Endothelial cell of umbilical vein (primary cell): ENCODE measurements around the gene DPH7. TPM values are rescaled to one million over a fixed set of nuclear protein-coding genes. Genes with fewer than 3 reads are reported as not detected.

Source experiments
- BruUV-seq: library from RNA; stranded (reverse); fragments of 400-500 nt; replicated peaks from 2 replicates; lab custom pipeline; 2021; lab: Mats Ljungman, UMichigan
- CTCF ChIA-PET: fragments of 300-600, 350-600 bp; sonication (Branson Sonifier 250); formaldehyde crosslinking; loops from one replicate; lab custom pipeline; 2021; ENCODE audit warnings: antibody characterized with exemption, inconsistent platforms; lab: Charles Lee
- POLR2A ChIA-PET: fragments of 300-600, 350-600 bp; sonication (Branson Sonifier 250); formaldehyde crosslinking; loops from one replicate; lab custom pipeline; 2021; ENCODE audit warnings: antibody characterized with exemption, inconsistent platforms; lab: Charles Lee
- DNase-seq: peaks from one replicate; pipeline ENCODE4 v3.0.0-alpha.2; 2011; ENCODE audit warnings: low read depth, low spot score
- FAIRE-seq: peaks from 2 replicates; lab custom pipeline; 2011; peaks lifted over from hg19 to GRCh38; lab: Jason Lieb, UNC
- H2AFZ ChIP-seq: 2 replicates; pipeline ENCODE4 v1.6.0; 2012; ENCODE audit warnings: low read depth, low read length, control low read depth, inconsistent platforms
- H3K27ac ChIP-seq: 2 replicates; pipeline ENCODE4 v1.5.1; 2011; ENCODE audit warnings: low read depth, mild to moderate bottlenecking, control low read depth, low read length, moderate library complexity; ENCODE audit not compliant: insufficient read depth
- H3K27me3 ChIP-seq, 2 experiments: 2 replicates each; pipeline versions ENCODE4 v1.6.0 to v1.6.1; 2011; ENCODE audit warnings: low read length in 2 of 2, mixed read lengths in 1 of 2; ENCODE audit not compliant: control insufficient read depth in 2 of 2, insufficient read depth in 2 of 2
- H3K36me3 ChIP-seq, 2 experiments: 2 replicates in 1 of 2; 3 replicates in 1 of 2; pipeline ENCODE4 v1.5.1; 2011; ENCODE audit warnings: low read length in 2 of 2, mild to moderate bottlenecking in 1 of 2, moderate library complexity in 1 of 2; ENCODE audit not compliant: control insufficient read depth in 2 of 2, insufficient read depth in 2 of 2; ENCODE audit errors: extremely low read depth in 1 of 2
- H3K4me1 ChIP-seq: 3 replicates; pipeline ENCODE4 v1.5.1; 2011; ENCODE audit warnings: mild to moderate bottlenecking, low read length; ENCODE audit not compliant: control insufficient read depth, insufficient read depth; ENCODE audit errors: extremely low read depth
- H3K4me2 ChIP-seq: 2 replicates; pipeline ENCODE4 v1.6.1; 2011; ENCODE audit warnings: low read length, control low read depth, mixed read lengths; ENCODE audit not compliant: insufficient read depth
- H3K4me3 ChIP-seq, 3 experiments: fragments of 200-600 bp in 1 of 3; sonication (generic), shearing (Covaris generic) in 1 of 3; replicated peaks in 1 of 3; 2 replicates each; pipeline ENCODE4 v1.5.1; 2011 to 2016; ENCODE audit warnings: control low read depth in 3 of 3, low read length in 3 of 3, mild to moderate bottlenecking in 2 of 3, inconsistent platforms in 1 of 3, low read depth in 1 of 3, moderate library complexity in 1 of 3; ENCODE audit not compliant: insufficient read depth in 1 of 3
- H3K79me2 ChIP-seq: 2 replicates; pipeline ENCODE4 v1.6.0; 2012; ENCODE audit warnings: low read length, inconsistent platforms; ENCODE audit not compliant: control insufficient read depth, insufficient read depth
- H3K9ac ChIP-seq: replicated peaks from 2 replicates; pipeline ENCODE3; 2011; ENCODE audit warnings: low read length, control low read depth; ENCODE audit not compliant: insufficient read depth; ENCODE audit errors: extremely low read depth
- H3K9me1 ChIP-seq: replicated peaks from 3 replicates; pipeline ENCODE4 v1.6.0; 2011; ENCODE audit warnings: mild to moderate bottlenecking, low read length; ENCODE audit not compliant: control insufficient read depth, insufficient read depth; ENCODE audit errors: extremely low read depth
- H3K9me3 ChIP-seq: replicated peaks from 2 replicates; pipeline ENCODE4 v1.5.1; 2012; ENCODE audit warnings: low read length, inconsistent platforms; ENCODE audit not compliant: control insufficient read depth, insufficient read depth
- H4K20me1 ChIP-seq: replicated peaks from 2 replicates; pipeline ENCODE3; 2011; ENCODE audit warnings: mild to moderate bottlenecking, low read length; ENCODE audit not compliant: control insufficient read depth, insufficient read depth; ENCODE audit errors: extremely low read depth
- EZH2 ChIP-seq: IDR thresholded peaks from 2 replicates; pipeline ENCODE4 v1.6.1; 2012; ENCODE audit warnings: borderline replicate concordance, low read depth, mild to moderate bottlenecking, moderate library complexity, low read length, inconsistent platforms; ENCODE audit not compliant: severe bottlenecking
- FOS ChIP-seq: IDR thresholded peaks from 2 replicates; pipeline ENCODE4 v1.6.1; 2011; ENCODE audit warnings: mild to moderate bottlenecking, low read length, moderate library complexity, borderline replicate concordance; ENCODE audit not compliant: insufficient read depth
- GATA2 ChIP-seq: IDR thresholded peaks from 2 replicates; pipeline ENCODE4 v1.7.0; 2011; ENCODE audit warnings: low read depth, mild to moderate bottlenecking, moderate library complexity, mixed read lengths, low read length; ENCODE audit not compliant: insufficient read length, insufficient read depth
- JUN ChIP-seq: IDR thresholded peaks from 2 replicates; pipeline ENCODE4 v1.6.1; 2011; ENCODE audit warnings: borderline replicate concordance, low read depth; ENCODE audit not compliant: insufficient read length, insufficient read depth
- MAX ChIP-seq: IDR thresholded peaks from 2 replicates; pipeline ENCODE4 v1.6.1; 2011; ENCODE audit not compliant: insufficient read depth, insufficient read length
- MYC ChIP-seq: IDR thresholded peaks from one replicate; pipeline ENCODE4 v1.6.1; 2011; ENCODE audit warnings: mild to moderate bottlenecking, low read depth, low read length
- POLR2A ChIP-seq: IDR thresholded peaks from 2 replicates; pipeline ENCODE4 v1.6.1; 2012; ENCODE audit warnings: low read depth, mild to moderate bottlenecking, control low read depth, low read length
- POLR2AphosphoS5 ChIP-seq: IDR thresholded peaks from 2 replicates; pipeline ENCODE4 v1.6.1; 2012; ENCODE audit warnings: low read depth, mild to moderate bottlenecking, control low read depth, low read length, moderate library complexity; ENCODE audit not compliant: insufficient read depth
- dilution Hi-C: fragments of 300-500 bp; cut with MboI; formaldehyde crosslinking; loops from one replicate; pipeline ENCODE4 v1.15.0; 2019; ENCODE audit warnings: low sequenced_read_pairs; ENCODE audit not compliant: extremely low pct_ligation_motif_present
- intact Hi-C: fragments of 100-400 bp; cut with micrococcal nuclease; formaldehyde crosslinking; loops from one replicate; pipeline ENCODE4 v1.10.0; 2022
- polyA plus RNA-seq, 4 experiments: library from polyadenylated mRNA; depleted of rRNA in 3 of 4; stranded (reverse) in 3 of 4; unstranded in 1 of 4; fragments of >200 nt; gene quantifications; 2 replicates each; pipeline versions ENCODE4 v1.2.1 to v1.2.3, GENCODE V29; 2011 to 2012; ENCODE audit warnings: missing spikeins in 1 of 4
- total RNA-seq: library from RNA; stranded (reverse); gene quantifications from 2 replicates; pipeline ENCODE4 v1.2.3, GENCODE V29; 2021
- TF ChIP-seq, protein P1 (sequence below), 2 donors: IDR thresholded peaks; 1 replicate in 1 of 2; 2 replicates in 1 of 2; pipeline ENCODE4 v1.5.1; 2011; ENCODE audit warnings: low read length in 2 of 2, mild to moderate bottlenecking in 2 of 2, moderate library complexity in 2 of 2, control low read depth in 1 of 2, inconsistent platforms in 1 of 2, low read depth in 1 of 2; ENCODE audit not compliant: insufficient read depth in 1 of 2; ENCODE audit errors: extremely low read depth in 1 of 2

The DPH7 gene
- total and polyA plus RNA-seq, 2 donors (not counting 3 experiments of a cell fraction or from before 2014, with no cell fraction given): 41.8 to 43.2 TPM

DNA sequence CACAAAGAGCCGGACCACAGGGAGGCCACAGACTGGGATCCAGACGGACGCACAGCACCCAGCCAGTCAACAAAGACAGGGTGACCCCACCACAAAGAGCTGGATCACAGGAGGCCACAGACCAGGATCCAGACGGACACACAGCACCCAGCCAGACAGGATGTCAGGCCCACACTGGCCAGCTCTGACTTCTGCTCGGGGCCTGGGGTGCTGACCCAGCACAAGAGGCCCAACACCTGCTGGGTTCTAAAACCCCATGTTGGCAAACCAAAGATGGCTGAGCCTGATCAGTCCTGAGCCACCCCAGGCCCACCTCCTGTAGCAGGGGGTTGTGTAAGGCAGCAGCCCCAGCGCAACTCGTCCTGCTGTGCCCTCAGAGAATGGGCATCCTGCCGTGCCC lies 5.2 kb upstream of the DPH7 start:
- no peak for FAIRE-seq
- intact Hi-C loops: no loop called here

More for the DNA sequence above, 5.2 kb upstream of the DPH7 start:
- POLR2A ChIA-PET: no interaction called here
- no peak for DNase-seq
- Histone ChIP-seq H4K20me1 (no peaks in the 10 kb centered on the region), H3K4me3 (no peak overlapping the region), H3K9me3 (no peaks in the 10 kb centered on the region), H3K79me2 (peaks cover 10% of the 10 kb centered on the region), H3K9ac (no peak overlapping the region), H2AFZ (no peak overlapping the region), H3K4me1 (peaks cover 6% of the 10 kb centered on the region), H3K27me3 (no peaks in the 10 kb centered on the region), H3K36me3 (peaks cover 13 to 47% of the 10 kb centered on the region in 2 experiments), H3K27ac (no peak overlapping the region), H3K4me2 (no peak overlapping the region), H3K9me1 (no peaks in the 10 kb centered on the region)
- no TSS peak for BruUV-seq
- TF ChIP-seq POLR2AphosphoS5 (no peak), JUN (no peak), MAX (no peak), FOS (no peak), EZH2 (no peak), MYC (no peak), POLR2A (no peak), GATA2 (no peak)
- TF ChIP-seq, protein P1, sequence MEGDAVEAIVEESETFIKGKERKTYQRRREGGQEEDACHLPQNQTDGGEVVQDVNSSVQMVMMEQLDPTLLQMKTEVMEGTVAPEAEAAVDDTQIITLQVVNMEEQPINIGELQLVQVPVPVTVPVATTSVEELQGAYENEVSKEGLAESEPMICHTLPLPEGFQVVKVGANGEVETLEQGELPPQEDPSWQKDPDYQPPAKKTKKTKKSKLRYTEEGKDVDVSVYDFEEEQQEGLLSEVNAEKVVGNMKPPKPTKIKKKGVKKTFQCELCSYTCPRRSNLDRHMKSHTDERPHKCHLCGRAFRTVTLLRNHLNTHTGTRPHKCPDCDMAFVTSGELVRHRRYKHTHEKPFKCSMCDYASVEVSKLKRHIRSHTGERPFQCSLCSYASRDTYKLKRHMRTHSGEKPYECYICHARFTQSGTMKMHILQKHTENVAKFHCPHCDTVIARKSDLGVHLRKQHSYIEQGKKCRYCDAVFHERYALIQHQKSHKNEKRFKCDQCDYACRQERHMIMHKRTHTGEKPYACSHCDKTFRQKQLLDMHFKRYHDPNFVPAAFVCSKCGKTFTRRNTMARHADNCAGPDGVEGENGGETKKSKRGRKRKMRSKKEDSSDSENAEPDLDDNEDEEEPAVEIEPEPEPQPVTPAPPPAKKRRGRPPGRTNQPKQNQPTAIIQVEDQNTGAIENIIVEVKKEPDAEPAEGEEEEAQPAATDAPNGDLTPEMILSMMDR (IDR thresholded peaks at IDR 0.05; ENCODE audit: extremely low read depth in 1 of 2, insufficient read depth in 1 of 2, low read depth in 1 of 2, low read length in 2 of 2): no peak
- CTCF ChIA-PET: no interaction called here
- dilution Hi-C loops: no loop called here
